ENCODE measurements around the gene FLII. TPM values are rescaled to one million over a fixed set of nuclear protein-coding genes. Genes with fewer than 3 reads are reported as not detected.
A peak's percentile ranks its signal among the peaks of the same experiment; 100 is the strongest.

FLII gene
- total RNA-seq, 6 experiments from 2014 or later: 347 to 472 (median 438) TPM

DNA sequence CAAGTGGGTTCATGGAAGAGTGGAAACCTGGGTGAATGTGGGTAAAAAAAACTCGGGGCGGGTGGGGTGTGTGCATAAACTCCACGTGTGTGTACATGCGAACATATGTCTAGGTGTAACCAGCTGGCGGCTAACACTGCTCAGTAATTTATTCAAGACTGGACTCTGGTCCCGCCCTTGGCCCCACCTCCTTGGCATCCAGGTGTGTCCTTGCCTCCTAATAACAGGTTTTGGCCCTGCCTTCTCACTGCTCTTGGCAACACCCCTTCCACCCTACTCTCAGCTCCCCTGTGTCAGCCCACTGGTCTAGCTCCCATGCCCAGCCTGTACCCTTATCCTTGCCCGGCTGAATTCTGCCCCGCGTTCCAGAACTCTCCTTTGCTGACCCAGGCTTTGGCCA is 8.3 kb downstream of the FLII start:
- Mint-ChIP-seq H3K27me3 (ENCODE audit: insufficient read depth) (peaks cover 10% of the 10 kb centered on the region), H3K36me3 (ENCODE audit: low read depth) (peaks cover 29% of the 10 kb centered on the region), H3K27ac (no peak overlapping the region)

DNA sequence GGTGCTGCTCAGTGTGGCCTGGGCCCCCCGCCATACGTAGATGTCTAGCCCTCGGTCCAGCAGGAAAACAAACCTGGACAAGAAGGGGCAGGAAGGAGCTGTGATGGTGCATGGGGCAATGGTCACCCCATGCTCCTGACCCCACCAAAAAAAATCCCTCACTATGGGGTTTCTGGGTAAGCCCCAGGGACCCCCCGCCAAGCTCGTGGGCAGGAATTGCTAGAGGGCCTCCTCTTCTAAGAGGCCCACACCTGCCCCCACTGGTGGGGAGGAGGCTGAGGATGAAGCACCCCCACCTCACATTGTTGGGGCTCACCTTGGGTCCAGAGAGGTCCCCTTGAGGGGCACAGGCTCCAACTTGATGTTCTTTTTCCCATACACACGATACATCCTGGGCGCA is 9.7 kb downstream of the FLII start:
- Mint-ChIP-seq H3K27ac (no peak overlapping the region; the same call in 1 of the 2 replicates), H3K4me1 (ENCODE audit: low read depth) (peaks cover 15% of the 10 kb centered on the region), H3K36me3 (ENCODE audit: low read depth) (peaks cover 31% of the 10 kb centered on the region), H3K27me3 (ENCODE audit: insufficient read depth) (peaks cover 10% of the 10 kb centered on the region), H3K9me3 (no peaks in the 10 kb centered on the region), H3K4me3 (no peak overlapping the region)
- TF ChIP-seq, protein P1, sequence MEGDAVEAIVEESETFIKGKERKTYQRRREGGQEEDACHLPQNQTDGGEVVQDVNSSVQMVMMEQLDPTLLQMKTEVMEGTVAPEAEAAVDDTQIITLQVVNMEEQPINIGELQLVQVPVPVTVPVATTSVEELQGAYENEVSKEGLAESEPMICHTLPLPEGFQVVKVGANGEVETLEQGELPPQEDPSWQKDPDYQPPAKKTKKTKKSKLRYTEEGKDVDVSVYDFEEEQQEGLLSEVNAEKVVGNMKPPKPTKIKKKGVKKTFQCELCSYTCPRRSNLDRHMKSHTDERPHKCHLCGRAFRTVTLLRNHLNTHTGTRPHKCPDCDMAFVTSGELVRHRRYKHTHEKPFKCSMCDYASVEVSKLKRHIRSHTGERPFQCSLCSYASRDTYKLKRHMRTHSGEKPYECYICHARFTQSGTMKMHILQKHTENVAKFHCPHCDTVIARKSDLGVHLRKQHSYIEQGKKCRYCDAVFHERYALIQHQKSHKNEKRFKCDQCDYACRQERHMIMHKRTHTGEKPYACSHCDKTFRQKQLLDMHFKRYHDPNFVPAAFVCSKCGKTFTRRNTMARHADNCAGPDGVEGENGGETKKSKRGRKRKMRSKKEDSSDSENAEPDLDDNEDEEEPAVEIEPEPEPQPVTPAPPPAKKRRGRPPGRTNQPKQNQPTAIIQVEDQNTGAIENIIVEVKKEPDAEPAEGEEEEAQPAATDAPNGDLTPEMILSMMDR (IDR thresholded peaks at IDR 0.05): no peak
- DNase-seq: no peak

More for the DNA sequence above, 8.3 kb downstream of the FLII start:
- Mint-ChIP-seq H3K9me3 (no peaks in the 10 kb centered on the region), H3K4me3 (no peak overlapping the region), H3K4me1 (ENCODE audit: low read depth) (peaks cover 15% of the 10 kb centered on the region)
- no peak for DNase-seq
- TF ChIP-seq, protein P1 (IDR thresholded peaks at IDR 0.05): no peak

DNA sequence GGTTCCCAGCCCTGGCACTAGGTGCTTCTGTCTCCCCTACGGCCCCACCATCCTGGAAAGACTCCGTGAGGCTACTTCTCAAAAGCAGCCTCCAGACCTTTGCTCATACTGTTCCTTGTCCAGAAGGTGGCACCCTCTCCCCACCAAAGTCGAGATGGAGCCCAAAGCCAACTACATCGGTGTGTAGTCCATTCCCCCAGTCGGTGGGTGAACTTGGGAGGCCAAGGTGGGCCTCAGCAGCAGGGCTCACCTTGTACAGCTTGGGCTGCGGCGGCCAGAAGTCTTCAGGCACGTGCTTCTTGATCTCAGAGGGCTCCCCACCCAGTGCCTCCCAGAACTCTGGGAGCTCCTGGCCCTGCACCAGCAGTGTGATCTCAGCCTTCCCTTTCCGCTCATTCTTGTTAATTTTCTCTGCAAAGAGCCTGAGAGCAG is 10.2 kb downstream of the FLII start:
- no peaks in the 10 kb centered on the region for H3K9me3 Mint-ChIP-seq
- peak overlapping the region; percentile 42 for H3K27ac Mint-ChIP-seq

DNA sequence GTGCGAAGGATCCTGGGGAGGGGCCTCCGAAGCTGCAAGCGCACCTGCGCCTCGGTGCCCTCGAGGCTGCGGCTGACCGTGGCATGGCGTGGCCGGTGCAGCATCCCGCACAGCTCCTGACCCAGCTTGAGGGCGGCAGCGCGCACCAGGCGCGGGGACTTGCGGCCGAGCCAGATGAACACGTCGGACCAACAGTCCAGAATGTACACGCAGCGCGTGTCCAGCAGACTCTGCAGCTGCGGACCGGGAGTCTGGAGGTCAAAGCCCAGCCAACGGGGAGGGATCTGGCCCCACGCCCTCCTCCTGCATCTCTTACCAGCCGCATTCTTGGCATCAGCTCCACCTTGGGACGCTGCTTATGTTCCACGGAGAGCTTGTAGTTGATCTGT is 10.9 kb downstream of the FLII start:
- Mint-ChIP-seq H3K9me3 (no peaks in the 10 kb centered on the region), H3K27ac (peak overlapping the region; percentile 26; the same call in 1 of the 2 replicates), H3K4me1 (ENCODE audit: low read depth) (peaks cover 15% of the 10 kb centered on the region), H3K36me3 (ENCODE audit: low read depth) (peaks cover 34% of the 10 kb centered on the region), H3K27me3 (ENCODE audit: insufficient read depth) (peaks cover 10% of the 10 kb centered on the region), H3K4me3 (no peak overlapping the region)
- TF ChIP-seq, protein P1 (IDR thresholded peaks at IDR 0.05): no peak
- DNase-seq: no peak

More for the DNA sequence above, 10.2 kb downstream of the FLII start:
- Mint-ChIP-seq H3K4me3 (no peak overlapping the region), H3K27me3 (ENCODE audit: insufficient read depth) (peaks cover 10% of the 10 kb centered on the region), H3K36me3 (ENCODE audit: low read depth) (peaks cover 34% of the 10 kb centered on the region), H3K4me1 (ENCODE audit: low read depth) (peaks cover 15% of the 10 kb centered on the region)
- TF ChIP-seq, protein P1 (IDR thresholded peaks at IDR 0.05): peak; percentile 83
- DNase-seq: peak; percentile 69

DNA sequence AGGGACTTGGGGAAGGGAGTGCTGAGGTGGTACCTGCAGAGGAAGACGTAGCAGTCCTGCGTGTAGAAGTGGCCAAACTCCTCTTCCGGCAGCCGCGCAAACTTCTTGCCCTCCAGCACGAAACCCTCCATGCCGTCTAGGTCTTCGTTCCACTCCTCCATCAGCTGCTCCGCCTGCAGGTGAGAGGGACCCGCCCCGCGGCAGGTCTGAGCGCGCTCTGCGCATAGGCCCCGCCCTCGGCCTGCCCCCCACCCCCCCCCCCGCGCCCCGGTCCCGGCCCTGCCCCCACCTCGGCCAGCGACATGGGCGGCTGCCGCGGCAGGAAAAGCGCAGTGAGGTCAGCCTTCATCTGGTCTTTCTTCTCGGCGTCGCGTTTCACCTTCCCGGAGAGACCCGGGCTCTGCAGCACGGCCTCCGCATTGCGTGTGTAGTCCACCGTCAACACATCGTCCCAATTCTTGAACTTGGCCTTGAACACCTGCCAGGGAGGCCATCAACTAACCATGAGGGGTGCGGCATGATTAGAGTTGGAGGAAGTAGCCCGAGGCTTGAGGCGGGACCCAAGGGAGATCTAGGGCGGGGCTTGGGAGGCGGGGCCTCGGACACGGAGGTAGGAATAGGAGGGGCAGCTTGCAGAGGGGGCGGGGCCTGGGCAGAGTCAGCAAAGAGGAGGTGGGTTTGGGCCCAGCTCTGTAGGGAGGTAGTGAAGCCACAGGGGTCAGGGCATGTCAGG is 11.5 kb downstream of the FLII start:
- H3K36me3 Mint-ChIP-seq (ENCODE audit: low read depth): peaks cover 34% of the 10 kb centered on the region

More for the DNA sequence above, 11.5 kb downstream of the FLII start:
- Mint-ChIP-seq H3K9me3 (no peaks in the 10 kb centered on the region), H3K27ac (peak overlapping the region; percentile 26), H3K4me3 (no peak overlapping the region; the same call in 1 of the 2 replicates), H3K4me1 (ENCODE audit: low read depth) (peaks cover 15% of the 10 kb centered on the region), H3K27me3 (ENCODE audit: insufficient read depth) (peaks cover 10% of the 10 kb centered on the region)
- peak; percentile 24 for DNase-seq
- TF ChIP-seq, protein P1 (IDR thresholded peaks at IDR 0.05): no peak
